SHP77 (cell line): Measurements from ENCODE around the gene MAD1L1.

Experiments
- DNase-seq, 2 experiments: peaks; one replicate each; lab custom pipeline; 2025; lab: John Stamatoyannopoulos, UW

MAD1L1 gene

DNA sequence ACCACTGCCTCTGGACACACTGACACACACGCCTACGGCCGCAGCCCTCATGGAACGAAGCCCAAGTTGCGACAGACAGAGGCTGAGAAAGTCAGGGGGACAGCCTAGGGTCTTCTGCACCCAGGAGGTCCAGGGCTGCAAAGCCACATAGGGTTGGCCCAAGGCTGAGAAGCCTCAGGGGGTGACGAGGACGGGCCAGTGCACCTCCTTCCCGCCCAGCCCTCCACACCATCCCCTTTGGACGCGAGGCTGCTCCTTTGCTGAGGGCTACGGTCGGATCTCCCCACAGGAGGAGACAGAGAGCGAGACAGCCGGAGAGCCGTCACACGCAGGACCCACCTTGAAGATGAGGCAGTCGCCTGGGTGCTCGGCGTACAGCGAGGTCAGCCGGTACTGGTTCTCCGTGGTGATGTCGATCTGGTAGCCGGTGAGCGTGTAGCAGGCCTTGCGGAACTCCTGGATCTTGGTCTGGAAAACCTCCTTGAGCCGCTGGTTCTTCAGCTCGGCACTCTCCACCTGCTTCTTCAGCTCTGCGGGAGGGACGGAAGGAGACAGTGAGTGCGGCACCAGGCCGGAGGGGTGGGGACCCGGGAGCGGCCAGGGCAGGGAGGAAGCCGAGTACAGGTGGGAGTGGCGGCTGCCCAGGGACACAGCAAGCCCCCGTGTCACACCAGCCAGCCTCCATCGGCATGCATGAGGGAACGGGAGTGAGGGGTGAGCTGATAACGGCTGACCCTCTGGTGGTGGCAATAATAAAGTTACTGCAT is 334.7 kb downstream of the MAD1L1 start:
- DNase-seq: no peak

DNA sequence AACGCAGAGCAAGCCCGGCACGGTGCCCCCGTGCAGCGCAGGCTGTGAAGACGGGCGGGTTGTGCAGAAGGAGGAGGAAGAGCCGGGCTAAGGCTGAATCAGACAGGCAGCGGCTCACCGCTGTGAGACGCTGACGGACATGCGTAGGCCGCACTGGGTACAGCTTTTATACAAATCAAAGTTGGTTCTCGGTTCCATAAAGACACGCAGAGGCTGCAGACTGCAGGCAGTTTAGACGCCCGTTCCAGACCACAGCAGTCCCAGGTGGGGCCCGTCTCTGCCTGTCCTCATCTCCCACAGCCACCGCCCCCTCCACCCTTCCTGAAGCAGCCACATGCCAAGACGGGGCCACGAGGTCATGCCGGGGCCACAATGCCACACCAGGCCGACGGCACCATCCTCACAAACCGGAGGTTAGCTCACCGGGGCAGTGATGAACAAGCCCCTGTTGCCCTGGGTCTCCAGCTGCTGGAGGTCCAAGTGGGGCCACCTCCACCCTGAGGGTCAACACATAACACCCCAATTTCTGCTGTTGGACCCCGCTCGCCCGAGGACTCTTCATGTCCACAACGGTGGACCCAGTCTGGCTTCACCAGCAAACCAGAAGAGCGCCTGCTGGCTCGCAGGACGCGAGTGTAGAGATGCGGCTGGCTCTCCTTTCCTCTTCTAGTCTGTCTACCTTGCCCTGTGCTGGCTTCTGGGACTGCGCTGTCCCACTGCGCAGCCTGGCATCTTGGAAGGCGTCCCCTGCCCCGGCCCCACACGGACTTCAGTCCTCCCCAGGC is 335.5 kb downstream of the MAD1L1 start:
- DNase-seq: no peak

DNA sequence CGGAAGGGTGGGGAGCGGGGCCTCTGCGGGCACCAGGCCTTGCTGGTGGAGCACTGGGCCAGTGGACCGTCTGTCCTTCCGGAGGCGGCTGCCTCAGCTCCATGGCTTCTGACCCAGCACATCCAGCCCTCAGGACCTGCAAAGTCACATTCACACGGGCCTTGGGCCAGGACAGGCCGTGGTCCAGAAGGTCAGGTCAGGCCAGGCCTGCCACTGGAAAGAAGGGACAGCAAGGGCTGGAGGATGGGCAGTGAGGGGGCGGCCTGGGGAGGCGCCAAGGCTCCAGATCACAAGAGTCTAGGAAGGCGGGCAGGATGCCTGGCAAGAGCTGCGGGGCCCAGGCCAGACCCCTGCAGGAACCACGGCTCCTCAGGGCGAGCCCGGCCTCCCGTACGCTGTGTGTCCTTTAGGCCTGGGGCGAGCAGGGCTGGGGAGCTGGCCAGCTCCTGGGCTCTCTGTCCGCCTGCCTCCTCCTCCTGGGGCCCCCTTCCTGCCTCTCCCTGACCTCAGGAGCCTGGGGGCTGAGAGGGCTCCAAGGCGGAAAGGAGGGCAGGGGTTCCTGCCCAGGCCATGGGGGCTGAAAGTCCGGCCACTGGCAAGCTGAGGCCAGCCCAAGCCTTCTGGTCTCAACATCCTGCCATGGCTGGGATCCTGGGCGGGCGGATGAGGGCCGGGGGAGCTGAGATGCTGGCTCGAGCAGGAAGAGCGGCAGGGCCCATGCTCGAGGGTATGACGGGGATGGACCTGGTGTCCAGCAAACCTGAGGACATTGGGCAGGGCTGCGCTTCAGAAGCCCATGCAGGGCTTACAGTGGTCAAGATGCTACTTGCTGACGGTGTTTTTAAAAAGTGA is 336.9 kb downstream of the MAD1L1 start:
- DNase-seq: no peak

DNA sequence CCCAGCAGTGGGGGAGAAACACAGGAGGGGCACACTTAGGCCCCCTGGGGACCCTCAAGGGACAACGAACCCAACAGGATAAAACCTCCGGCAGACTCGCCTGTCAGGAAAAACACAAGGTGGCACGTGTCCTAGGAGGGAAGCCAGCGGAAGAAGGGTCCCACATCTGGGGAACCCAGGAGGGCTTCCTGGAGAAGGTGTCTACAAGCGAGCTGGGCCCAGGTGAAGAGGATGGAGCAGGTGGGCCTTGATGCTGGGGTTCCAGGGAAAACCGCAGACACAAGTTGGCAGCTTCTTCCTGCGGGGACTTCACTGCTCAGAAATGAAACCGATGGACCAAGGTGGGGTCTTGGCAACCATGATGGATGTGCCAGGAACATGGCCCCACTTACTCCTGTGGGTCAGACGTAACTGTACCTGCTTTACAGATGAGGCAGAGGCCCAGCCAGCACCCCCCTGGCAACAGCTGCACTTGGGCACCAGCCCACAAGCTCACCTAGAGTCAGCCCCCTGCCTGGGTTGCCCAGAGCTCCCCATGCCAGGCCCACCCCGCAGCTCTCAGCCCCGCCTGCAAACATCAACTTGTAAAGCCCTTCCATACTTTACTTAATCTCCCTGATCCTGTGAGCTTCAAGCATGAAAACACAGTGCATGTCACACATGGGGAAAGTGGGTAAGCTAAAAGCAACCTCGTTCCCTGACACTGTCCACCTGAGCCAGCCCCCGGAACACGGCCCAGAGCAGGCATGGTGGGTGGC is 337.7 kb downstream of the MAD1L1 start:
- DNase-seq: no peak

DNA sequence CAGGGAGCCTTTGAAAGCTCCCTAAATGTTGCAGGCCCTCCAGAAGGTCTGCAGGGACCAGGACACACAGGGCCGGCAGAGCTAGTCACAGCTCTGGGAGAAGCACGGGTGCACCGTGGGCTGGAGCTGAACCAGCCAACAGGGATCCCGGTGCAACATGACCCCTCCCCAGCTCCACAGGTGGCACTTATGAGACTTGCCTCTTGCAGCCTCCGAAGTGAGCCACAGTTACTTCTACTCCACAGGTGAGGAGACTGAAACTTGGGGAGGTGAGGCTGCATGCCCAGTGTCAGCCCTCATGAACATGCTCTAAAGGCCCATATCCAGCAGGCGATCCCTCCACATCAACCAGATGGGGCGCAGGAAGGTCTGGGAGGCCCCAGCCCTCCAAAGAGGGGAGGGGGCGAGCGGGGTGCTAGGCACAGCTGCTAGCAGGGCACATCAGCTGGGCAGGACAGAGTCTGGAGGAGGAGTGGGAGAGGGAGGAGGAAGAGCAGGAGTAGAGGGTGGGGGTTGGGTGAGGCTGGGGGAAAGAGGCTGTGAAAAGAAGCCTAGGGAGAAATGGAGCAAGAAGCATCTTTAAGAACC is 338.3 kb downstream of the MAD1L1 start:
- DNase-seq: no peak

DNA sequence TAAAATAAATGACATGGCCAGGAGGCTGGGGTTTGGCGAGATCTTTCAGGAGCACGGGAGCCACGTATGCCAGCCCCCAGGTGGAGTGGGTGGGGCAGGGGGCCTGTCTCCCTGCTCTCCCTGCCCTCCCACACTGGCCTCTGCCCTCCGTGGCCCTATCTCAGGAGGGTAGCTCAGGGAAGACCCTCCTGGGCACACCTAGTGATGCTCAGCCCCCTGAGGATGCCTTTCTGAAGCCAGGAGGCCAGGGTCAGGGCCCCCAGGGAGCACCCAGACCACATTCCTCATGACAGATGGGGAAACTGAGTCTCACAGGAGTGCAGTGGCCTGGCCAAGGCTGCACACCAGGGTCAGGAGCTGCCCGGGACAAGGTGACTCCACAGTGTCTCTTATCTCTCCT is 339.3 kb downstream of the MAD1L1 start:
- no peak for DNase-seq

DNA sequence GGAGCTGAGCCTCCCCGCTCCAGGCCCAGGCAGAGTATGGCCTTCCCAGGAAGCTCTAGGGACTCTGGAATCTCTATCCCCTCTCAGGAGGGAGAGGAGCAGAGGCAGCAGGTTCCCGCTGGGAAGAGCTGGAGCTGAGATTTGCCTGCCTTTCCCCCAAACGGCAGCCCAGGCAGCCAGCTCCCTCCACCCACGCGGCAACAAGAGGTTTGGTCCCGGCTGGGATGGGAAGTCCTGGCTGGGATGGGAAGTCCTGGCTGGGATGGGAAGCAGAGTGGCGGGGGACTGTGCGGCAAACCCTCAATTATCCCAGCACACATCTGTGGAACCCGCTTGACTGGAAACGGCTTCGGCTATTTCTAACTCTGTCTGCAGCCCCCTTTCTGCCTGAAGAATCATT is 339.7 kb downstream of the MAD1L1 start:
- no peak for DNase-seq

DNA sequence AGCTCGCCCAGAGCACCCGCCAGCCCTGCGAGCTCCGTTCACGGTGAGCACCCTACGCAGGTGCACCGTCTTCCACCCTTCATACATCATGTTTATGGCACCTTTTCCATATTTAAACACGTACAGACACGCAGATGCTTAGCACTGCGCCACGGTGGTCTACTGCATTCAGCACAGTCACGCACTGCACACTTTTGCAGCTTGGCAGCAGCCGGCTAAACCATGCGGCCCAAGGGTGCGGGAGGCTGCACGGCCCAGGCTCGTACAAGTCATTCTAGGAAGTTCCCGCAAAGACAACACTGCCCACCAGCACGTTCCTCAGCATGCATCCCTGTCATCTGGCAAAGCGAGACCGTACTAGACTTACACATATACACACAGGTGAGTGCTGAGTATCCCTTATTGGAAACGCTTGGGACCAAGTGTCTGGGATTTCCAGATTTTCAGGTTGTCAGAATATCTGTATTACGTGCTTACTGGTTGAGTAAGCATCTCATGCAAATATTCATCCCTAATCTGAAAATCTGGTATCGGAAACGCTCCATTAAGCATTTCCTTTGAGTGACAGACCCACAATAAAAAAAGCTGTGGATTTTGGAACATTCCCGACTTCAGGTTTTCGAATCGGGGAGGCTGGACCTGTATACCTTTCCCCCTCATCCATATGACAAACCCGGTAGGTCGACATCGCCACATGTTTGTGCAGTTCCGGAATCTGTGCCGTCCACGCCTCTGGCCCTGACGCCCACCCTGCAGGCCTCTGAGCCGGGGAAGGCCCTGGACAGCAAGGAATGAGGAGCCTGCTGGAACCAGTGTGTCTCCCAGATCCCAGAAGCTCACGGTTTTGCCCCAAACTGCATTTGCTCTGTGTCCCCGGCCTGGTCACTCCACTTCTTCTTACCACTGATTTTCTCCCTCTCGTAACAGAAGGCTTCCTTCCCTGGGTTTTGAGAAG is 340.5 kb downstream of the MAD1L1 start:
- DNase-seq: no peak

DNA sequence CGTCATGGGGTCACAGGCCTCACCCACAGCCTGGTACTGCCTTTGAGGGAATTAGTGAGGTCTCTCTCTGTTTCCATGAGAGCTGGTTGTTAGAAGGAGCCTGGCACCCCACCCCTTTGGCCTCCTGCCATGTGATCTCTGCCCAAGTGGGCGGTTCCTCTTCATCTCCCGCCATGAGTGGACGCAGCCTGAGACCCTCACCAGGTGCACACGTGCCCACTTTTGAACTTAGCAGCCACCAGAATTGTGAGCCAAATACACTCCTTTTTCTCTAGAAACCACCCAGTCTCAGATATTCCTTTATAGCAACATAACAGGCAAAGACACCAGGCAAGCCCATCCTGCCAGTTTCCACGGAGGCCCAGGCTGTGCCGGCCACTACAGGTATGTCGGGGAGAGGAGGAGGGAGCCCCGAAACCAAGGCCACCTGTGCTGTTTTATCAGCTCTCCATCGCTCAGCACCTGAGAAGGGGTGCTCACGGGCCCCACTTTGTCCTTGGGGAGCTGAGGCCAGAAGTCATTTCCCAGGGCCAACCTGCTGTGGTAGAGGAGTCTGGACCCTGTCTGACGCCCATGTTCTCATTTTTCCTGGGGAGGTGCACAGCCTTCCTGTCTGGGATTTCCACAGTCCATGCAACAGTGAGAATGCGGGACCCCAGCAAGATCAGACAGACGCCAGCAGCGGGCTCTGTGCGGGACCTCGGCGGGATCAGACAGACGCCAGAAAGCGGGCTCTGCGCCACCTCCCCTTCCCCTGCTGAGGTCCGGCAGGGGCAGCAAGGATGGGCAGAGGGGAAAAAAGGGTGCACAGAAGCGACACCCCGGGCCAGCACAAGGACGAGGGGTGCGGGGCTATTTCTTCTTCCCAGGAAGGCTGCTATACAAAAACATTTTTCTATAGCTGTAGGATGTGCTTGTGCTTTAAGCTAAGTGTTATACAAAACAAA is 342.2 kb downstream of the MAD1L1 start:
- DNase-seq: no peak

DNA sequence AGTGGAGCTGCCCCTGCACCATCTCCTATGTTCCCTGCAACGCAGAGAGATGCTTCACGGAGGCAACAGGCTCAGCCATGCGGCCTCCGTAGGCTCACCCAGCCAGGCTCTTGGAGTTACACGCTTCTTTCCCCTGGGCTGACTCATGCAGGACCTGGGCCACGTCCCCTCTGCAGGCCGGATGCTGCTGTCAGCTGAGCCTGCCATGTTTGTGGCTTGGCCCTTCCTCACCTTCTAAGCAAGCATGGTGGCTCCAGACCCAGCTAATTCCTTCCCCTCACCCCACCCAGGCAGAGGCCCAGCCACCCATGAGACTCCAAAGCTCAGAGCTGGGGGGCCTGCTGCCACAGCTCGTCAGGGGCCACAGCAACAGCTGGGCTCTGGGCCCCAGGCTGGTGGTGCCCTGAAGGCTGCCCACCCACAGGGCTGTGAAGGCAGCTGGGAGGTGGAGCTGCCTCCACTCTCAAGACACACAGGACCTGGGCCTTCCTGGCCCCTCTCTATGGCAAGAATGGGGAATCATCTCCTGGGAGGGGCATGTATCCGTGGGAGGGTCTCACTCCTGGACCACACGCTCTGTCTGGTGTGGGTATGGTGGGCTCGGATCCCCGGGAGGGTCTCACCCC is 343.1 kb downstream of the MAD1L1 start:
- no peak for DNase-seq

DNA sequence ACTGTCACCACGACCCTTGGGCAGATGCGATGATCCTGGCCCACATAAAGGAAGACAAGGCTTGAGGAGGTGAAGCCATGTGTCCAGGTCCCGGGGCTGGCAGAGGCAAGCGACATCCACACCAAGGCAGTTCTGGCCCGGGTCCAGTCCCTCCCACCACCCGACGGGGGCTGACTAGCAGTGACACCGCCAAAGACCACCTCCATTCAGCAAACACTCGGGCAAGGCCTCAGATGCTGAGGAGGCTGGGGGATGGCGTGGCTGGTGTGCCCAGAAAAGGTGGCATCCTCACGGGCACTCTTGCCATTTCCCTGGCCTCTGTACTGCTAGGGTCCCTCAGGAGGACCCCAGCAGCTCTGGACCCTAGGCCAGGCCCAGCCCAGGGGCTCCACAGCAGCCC is 343.7 kb downstream of the MAD1L1 start:
- DNase-seq: no peak

DNA sequence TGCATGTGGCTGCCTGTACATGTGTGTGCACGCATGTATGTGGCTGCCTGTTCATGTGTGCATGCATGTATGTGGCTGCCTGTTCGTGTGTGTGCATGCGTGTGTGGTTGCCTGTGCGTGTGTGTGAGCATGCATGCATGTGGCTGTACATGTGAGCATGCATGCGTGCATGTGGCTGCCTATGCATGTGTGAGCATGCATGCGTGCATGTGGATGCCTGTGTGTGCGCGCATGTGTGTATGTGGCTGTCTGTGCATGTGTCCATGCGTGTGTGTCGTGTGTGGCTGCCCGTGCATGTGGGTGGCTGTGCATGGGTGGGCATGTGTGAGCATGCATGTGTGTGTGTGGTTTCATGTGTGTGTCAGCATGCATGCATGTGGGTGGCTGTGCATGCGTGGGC is 344.3 kb downstream of the MAD1L1 start:
- no peak for DNase-seq

DNA sequence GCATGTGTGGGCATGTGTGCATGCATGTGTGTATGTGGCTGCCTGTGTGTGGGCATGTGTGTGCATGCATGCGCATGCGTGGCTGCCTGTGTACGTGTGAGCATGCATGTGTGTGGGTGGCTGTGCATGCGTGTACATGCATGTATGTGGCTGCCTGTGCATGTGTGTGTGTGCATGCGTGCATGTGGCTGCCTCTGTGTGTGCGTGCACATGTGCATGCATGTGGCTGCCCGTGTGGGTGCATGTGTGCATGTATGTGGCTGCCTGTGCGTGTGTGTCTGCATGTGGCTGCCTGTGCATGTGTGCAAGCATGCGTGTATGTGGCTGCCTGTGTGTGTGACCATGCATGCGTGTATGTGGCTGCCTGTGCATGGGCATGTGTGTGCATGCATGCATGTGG is 345.5 kb downstream of the MAD1L1 start:
- DNase-seq: no peak

DNA sequence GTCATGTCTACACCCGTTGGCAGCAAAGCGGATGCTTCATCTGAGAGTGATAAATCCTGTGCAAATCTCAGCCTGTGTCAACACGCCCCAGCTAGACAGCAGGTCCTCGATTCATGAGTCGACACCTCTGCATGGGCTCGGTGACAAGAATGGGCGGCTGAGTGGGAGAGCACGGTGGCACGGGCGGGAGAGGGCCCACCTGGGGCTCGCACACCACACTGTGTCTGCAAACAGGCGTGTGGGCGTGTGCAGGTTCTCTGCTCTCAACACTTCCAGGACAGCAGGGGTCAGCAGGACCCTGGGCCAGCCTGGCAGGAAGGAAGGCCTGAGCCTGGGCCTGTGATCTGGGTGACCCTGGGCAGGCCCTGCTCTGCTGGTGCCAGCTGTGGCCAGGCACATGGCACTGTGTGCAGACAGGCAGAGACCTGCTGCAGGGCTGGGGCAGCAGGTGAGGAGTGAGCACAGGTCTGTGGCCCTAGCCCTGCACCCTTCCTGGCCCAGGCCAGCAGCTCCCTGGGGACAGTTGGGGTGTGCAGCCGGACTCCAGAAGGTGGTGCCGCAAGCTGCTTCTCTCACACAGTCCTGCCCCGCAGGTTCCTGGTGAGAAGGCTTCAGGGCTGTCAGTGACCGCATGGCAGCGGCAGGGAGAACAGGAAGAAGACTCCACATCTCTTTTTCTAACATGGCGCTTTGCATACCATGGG is 346.2 kb downstream of the MAD1L1 start:
- peak; percentile 81 to 88 for DNase-seq

DNA sequence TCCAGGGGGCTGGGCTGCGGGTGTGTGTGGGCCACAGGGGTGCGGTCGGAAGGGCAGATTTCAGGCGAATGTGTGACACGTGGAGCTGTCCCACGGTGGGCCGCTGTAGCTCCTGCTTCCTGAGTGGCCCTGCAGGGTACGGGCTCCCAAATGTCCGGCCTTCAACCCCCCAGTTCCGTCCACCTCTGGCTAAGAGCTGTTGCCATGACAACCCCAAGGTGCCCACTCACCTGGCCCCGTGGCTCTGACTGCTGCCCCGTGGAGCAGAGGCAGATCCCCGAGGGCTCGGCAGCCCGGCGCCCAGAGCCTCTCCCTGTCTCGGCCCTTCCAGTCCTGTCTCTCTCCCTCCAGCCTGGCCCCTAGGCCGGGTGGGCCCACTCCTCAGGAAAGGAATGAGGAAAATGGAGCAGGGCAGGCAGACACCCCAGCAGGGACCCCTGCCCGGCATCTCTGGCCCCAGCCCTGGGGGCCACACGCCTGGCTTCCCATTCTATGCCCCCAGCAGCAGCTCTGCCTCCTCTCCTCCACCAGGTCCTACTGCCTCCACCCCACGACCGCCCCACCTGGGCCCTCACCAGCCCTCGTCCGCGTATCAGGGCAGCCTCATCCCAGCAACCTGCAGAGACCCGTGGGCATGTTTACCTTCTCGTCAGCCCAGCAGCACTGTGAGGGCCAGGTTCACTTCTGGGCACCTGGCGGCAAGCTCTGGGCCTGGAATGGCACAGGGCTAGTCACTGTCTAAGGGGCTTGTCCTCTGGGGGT is 347.1 kb downstream of the MAD1L1 start:
- DNase-seq: peak in 1 of 2 experiments; percentile 29

DNA sequence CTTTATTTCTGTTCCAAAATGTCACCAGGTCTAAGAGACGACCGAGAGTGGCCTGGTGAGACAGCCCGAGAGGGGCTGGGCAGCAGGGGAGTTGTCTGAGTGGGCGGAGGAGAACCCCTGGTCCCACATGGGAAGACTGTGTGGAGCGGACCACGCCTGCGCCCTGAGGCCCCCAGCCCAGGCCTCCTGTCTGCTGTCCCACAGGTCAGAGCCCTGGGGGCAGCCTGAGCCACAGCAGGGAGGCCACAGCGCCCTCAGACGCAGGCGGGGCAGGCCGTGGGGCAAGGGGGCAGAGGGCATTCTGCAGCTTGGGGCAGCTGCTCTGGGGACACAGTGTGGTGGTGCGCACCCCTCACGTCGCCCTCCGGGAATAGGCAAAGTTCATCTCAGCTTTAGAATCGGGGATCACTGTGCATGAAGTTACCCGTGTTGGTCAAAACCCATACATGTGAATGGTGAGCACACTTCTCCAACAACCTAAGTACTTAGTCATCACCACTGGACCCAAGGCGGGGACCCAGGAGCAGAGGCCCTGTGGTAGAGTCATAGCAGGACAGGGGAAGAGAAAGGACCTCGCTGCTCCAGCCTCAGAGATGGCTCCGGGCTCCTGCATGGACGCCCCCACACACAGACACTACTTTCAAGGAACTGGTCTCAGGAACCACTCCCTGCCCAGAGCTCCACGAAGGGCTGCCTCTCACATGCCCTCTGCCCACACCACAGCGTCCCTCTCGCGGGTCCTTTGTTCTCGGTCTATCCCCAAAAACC is 348.0 kb downstream of the MAD1L1 start:
- no peak for DNase-seq
